GM23338 (cell line): ENCODE data around the gene RNF8. TPM values are rescaled to one million over a fixed set of nuclear protein-coding genes. Genes with fewer than 3 reads are reported as not detected.
A peak's percentile ranks its signal among the peaks of the same experiment; 100 is the strongest.

Experiments used
- ATAC-seq: fragments of 200-7000 bp; cut with Tn5 transposase; 3 replicates; pipeline ENCODE4 v1.9.1; 2020
- DNase-seq: peaks from one replicate; pipeline ENCODE4 v3.0.0-alpha.2; 2015; ENCODE audit warnings: low spot score
- H2AFZ ChIP-seq: fragments of 200-600 bp; sonication (generic); 2 replicates; pipeline ENCODE4 v1.8.0; 2016; ENCODE audit warnings: antibody characterized with exemption, mild to moderate bottlenecking, moderate library complexity
- H3F3A ChIP-seq: fragments of 200-600 bp; sonication (generic); replicated peaks from 2 replicates; pipeline ENCODE4 v1.8.0; 2017; ENCODE audit warnings: antibody characterized with exemption, mixed run types, low read depth
- H3K27ac ChIP-seq: fragments of 200-600 bp; sonication (generic); 2 replicates; pipeline ENCODE4 v1.6.1; 2016; ENCODE audit warnings: low read depth
- H3K27me3 ChIP-seq: fragments of 200-600 bp; sonication (generic); 2 replicates; pipeline ENCODE4 v1.8.0; 2016; ENCODE audit warnings: mild to moderate bottlenecking, mixed run types, moderate library complexity; ENCODE audit not compliant: insufficient read depth
- H3K36me3 ChIP-seq: fragments of 200-600 bp; sonication (generic); 2 replicates; pipeline ENCODE4 v1.8.0; 2016; ENCODE audit warnings: mild to moderate bottlenecking; ENCODE audit not compliant: insufficient read depth
- H3K4me1 ChIP-seq: fragments of 200-600 bp; sonication (generic); 2 replicates; pipeline ENCODE4 v1.8.0; 2016; ENCODE audit warnings: mild to moderate bottlenecking, moderate library complexity; ENCODE audit not compliant: insufficient read depth
- H3K4me2 ChIP-seq: fragments of 200-600 bp; sonication (generic); 2 replicates; pipeline ENCODE4 v1.7.1; 2017; ENCODE audit warnings: mixed run types
- H3K4me3 ChIP-seq: fragments of 200-600 bp; sonication (generic); 2 replicates; pipeline ENCODE4 v1.6.1; 2016; ENCODE audit warnings: mixed run types
- H3K79me2 ChIP-seq: fragments of 200-600 bp; sonication (generic); replicated peaks from 2 replicates; pipeline ENCODE4 v1.8.0; 2017; ENCODE audit warnings: mild to moderate bottlenecking; ENCODE audit not compliant: insufficient read depth
- H3K9me2 ChIP-seq: fragments of 200-600 bp; sonication (generic); 2 replicates; pipeline ENCODE4 v1.8.0; 2017; ENCODE audit not compliant: insufficient read depth
- H4K20me1 ChIP-seq: fragments of 200-600 bp; sonication (generic); replicated peaks from 2 replicates; pipeline ENCODE4 v1.8.0; 2017; ENCODE audit warnings: mild to moderate bottlenecking; ENCODE audit not compliant: insufficient read depth
- H3K27ac Mint-ChIP-seq: 2 replicates; pipeline ENCODE4 v1.8.0; 2020; ENCODE audit warnings: inconsistent platforms, mild to moderate bottlenecking, moderate library complexity, mixed read lengths
- H3K27me3 Mint-ChIP-seq: 3 replicates; pipeline ENCODE4 v1.8.0; 2022; ENCODE audit warnings: low read depth, mild to moderate bottlenecking, moderate library complexity, mixed read lengths, inconsistent platforms; ENCODE audit not compliant: insufficient read depth, poor library complexity
- H3K36me3 Mint-ChIP-seq: 3 replicates; pipeline ENCODE4 v1.8.0; 2021; ENCODE audit warnings: low read depth, mild to moderate bottlenecking, inconsistent platforms, moderate library complexity, mixed read lengths
- H3K4me1 Mint-ChIP-seq: 3 replicates; pipeline ENCODE4 v1.8.0; 2020; ENCODE audit warnings: mild to moderate bottlenecking, inconsistent platforms, mixed read lengths
- H3K4me3 Mint-ChIP-seq: 3 replicates; pipeline ENCODE4 v1.8.0; 2021; ENCODE audit warnings: moderate library complexity, mild to moderate bottlenecking, inconsistent platforms, mixed read lengths
- H3K9me3 Mint-ChIP-seq: 3 replicates; pipeline ENCODE4 v1.8.0; 2020; ENCODE audit warnings: moderate library complexity, mild to moderate bottlenecking, inconsistent platforms, mixed read lengths
- CREB1 ChIP-seq: fragments of 250-450 bp; sonication (Bioruptor Pico); IDR thresholded peaks from 2 replicates; pipeline ENCODE4 v1.5.0; 2020; ENCODE audit warnings: low read depth, mild to moderate bottlenecking, moderate library complexity
- EZH2 ChIP-seq: fragments of 200-600 bp; sonication (generic); IDR thresholded peaks from one replicate; pipeline ENCODE4 v1.8.0; 2017; ENCODE audit warnings: antibody characterized with exemption, mild to moderate bottlenecking, low read depth; ENCODE audit not compliant: unreplicated experiment
- EZH2phosphoT487 ChIP-seq: fragments of 200-600 bp; sonication (generic); IDR thresholded peaks from one replicate; pipeline ENCODE4 v1.8.1; 2018; ENCODE audit warnings: antibody characterized with exemption; ENCODE audit not compliant: unreplicated experiment
- JUNB ChIP-seq: IDR thresholded peaks from one replicate; pipeline ENCODE4 v1.6.1; 2016; ENCODE audit warnings: antibody characterized with exemption; ENCODE audit not compliant: unreplicated experiment
- NANOG ChIP-seq: IDR thresholded peaks from 2 replicates; pipeline ENCODE4 v1.6.1; 2016; ENCODE audit warnings: antibody characterized with exemption, borderline replicate concordance
- POLR2AphosphoS5 ChIP-seq: IDR thresholded peaks from 2 replicates; pipeline ENCODE4 v1.6.1; 2016; ENCODE audit warnings: antibody characterized with exemption, low read depth
- STAT1 ChIP-seq: IDR thresholded peaks from one replicate; pipeline ENCODE4 v1.6.1; 2016; ENCODE audit warnings: antibody characterized with exemption; ENCODE audit not compliant: unreplicated experiment
- ZNF114 ChIP-seq: fragments of 250-450 bp; sonication (Bioruptor Pico); IDR thresholded peaks from 2 replicates; pipeline ENCODE4 v1.5.0; 2020; ENCODE audit warnings: mild to moderate bottlenecking, moderate library complexity
- ZNF331 ChIP-seq: fragments of 250-450 bp; sonication (Bioruptor Pico); IDR thresholded peaks from 2 replicates; pipeline ENCODE4 v1.5.0; 2020; ENCODE audit warnings: low read depth, mild to moderate bottlenecking, moderate library complexity
- polyA plus RNA-seq: library from polyadenylated mRNA; unstranded; fragments of >200 nt; fragmentation: Nextera tagmentation; extraction: Ambion mirVana; gene quantifications from 2 replicates; pipeline ENCODE4 v1.2.1, GENCODE V29; 2016
- total RNA-seq: library from RNA; depleted of rRNA; stranded (reverse); fragments of >200 nt; shearing (Covaris generic); gene quantifications from 2 replicates; pipeline ENCODE4 v1.2.3, GENCODE V29; 2014
- TF ChIP-seq, protein P1 (sequence below), 2 experiments: fragments of 200-600 bp in 1 of 2; sonication (generic) in 1 of 2; conservative IDR thresholded peaks; 2 replicates each; pipeline versions ENCODE4 v1.5.1 to v1.6.1; 2016 to 2017; ENCODE audit warnings: antibody characterized with exemption in 2 of 2, low read depth in 2 of 2, mild to moderate bottlenecking in 2 of 2, moderate library complexity in 1 of 2
- TF ChIP-seq, protein P2 (sequence below): IDR thresholded peaks from one replicate; pipeline ENCODE4 v1.6.1; 2018; ENCODE audit warnings: antibody characterized with exemption; ENCODE audit not compliant: unreplicated experiment
- TF ChIP-seq, protein P3 (sequence below): fragments of 250-450 bp; sonication (Bioruptor Pico); IDR thresholded peaks from 2 replicates; pipeline ENCODE4 v1.5.0; 2020; ENCODE audit warnings: mild to moderate bottlenecking, moderate library complexity

The RNF8 gene
- total and polyA plus RNA-seq, 2 experiments from 2014 or later, result 41.6 to 55.2 TPM

DNA sequence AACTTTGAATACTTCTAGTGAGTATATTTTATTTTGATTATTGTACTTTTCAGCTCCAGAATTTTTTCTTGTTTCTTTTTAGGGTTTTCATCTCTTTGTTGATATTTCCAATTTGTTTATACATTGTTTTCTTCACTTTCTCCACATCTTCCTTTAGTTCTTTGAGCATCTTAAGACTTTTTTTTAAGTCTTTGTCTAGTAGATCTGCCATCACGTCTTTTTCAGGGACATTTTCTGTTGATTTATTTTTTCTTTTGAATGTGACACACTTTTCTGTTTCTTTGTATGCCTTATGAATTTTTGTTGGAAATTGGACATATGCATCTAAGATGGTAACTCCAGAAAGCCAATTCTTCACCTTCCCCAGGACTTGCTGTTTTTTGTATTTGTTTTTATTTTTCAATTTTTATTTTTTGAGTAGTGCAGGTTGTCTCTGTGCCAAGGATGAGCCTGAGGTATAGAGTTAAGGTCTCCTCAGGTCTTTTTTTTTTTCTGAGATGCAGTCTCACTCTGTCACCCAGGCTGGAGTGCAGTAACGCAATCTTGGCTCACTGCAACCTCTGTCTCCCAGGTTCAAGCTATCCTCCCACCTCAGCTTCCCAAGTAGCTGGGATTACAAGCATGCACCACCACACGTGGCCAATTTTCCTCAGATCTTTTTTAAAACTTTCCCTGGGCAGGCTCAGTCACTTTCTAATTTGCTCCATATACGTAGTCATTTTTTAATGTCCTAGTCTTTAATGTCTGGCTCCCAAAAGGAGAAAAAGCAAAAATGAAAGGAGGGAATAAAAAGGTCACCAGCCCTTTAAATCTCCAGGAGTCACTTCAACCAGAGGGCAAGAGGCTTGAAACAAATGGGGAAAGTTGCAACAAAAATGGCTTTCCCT lies 72.5 kb downstream of the RNF8 start (continued):
- TF ChIP-seq EZH2 (no peak), ZNF114 (CRISPR knock-in tag) (no peak), POLR2AphosphoS5 (no peak), STAT1 (no peak)
- TF ChIP-seq, protein P1, sequence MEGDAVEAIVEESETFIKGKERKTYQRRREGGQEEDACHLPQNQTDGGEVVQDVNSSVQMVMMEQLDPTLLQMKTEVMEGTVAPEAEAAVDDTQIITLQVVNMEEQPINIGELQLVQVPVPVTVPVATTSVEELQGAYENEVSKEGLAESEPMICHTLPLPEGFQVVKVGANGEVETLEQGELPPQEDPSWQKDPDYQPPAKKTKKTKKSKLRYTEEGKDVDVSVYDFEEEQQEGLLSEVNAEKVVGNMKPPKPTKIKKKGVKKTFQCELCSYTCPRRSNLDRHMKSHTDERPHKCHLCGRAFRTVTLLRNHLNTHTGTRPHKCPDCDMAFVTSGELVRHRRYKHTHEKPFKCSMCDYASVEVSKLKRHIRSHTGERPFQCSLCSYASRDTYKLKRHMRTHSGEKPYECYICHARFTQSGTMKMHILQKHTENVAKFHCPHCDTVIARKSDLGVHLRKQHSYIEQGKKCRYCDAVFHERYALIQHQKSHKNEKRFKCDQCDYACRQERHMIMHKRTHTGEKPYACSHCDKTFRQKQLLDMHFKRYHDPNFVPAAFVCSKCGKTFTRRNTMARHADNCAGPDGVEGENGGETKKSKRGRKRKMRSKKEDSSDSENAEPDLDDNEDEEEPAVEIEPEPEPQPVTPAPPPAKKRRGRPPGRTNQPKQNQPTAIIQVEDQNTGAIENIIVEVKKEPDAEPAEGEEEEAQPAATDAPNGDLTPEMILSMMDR (conservative IDR thresholded peaks at IDR 0.05; ENCODE audit: low read depth in 2 of 2), result no peak
- TF ChIP-seq, protein P2, sequence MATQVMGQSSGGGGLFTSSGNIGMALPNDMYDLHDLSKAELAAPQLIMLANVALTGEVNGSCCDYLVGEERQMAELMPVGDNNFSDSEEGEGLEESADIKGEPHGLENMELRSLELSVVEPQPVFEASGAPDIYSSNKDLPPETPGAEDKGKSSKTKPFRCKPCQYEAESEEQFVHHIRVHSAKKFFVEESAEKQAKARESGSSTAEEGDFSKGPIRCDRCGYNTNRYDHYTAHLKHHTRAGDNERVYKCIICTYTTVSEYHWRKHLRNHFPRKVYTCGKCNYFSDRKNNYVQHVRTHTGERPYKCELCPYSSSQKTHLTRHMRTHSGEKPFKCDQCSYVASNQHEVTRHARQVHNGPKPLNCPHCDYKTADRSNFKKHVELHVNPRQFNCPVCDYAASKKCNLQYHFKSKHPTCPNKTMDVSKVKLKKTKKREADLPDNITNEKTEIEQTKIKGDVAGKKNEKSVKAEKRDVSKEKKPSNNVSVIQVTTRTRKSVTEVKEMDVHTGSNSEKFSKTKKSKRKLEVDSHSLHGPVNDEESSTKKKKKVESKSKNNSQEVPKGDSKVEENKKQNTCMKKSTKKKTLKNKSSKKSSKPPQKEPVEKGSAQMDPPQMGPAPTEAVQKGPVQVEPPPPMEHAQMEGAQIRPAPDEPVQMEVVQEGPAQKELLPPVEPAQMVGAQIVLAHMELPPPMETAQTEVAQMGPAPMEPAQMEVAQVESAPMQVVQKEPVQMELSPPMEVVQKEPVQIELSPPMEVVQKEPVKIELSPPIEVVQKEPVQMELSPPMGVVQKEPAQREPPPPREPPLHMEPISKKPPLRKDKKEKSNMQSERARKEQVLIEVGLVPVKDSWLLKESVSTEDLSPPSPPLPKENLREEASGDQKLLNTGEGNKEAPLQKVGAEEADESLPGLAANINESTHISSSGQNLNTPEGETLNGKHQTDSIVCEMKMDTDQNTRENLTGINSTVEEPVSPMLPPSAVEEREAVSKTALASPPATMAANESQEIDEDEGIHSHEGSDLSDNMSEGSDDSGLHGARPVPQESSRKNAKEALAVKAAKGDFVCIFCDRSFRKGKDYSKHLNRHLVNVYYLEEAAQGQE, result no peak

DNA sequence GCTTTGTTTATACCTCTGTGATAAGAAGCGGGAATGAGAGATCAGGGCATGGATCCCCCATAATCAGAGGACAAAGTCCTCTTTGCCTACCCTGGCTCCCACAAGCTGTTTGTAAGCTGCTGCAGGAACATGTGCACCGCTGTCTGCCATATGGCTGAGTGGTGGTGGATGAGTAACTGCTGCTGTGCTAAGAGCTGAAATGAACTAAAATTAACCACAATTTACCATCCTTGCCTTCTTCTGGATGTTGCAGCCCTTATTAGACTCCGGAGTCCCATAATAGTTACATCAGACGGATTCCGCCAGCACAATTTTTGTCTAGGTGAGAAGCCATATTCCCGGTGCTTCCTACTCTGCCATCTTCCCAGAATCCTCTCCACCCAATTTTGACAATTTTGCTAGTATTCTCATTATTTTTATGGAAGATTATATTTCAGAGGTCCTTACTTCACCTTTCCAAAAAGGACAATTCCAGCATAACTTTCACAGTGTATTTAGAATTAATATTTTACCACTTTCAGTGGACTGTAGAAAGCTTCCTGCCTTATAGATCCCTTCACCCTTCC lies 73.2 kb downstream of the RNF8 start:
- Histone ChIP-seq H3K27me3 (no peaks in the 10 kb centered on the region), H3K27ac (no peak overlapping the region), H3F3A (no peaks in the 10 kb centered on the region), H3K36me3 (no peaks in the 10 kb centered on the region), H3K4me3 (no peak overlapping the region), H4K20me1 (no peaks in the 10 kb centered on the region), H3K4me2 (no peak overlapping the region), H3K79me2 (no peaks in the 10 kb centered on the region), H2AFZ (peak overlapping the region; percentile 33; the same call in 1 of the 2 replicates), H3K4me1 (no peaks in the 10 kb centered on the region), H3K9me2 (no peaks in the 10 kb centered on the region)
- ATAC-seq (no peak), DNase-seq (no peak)
- peaks cover under 1% of the 10 kb centered on the region; the same call in 2 of the 3 replicates for H3K4me1 Mint-ChIP-seq
- H3K4me3 Mint-ChIP-seq, result no peak overlapping the region
- peaks cover 8% of the 10 kb centered on the region for H3K27me3 Mint-ChIP-seq
- H3K27ac Mint-ChIP-seq, result no peak overlapping the region
- no peaks in the 10 kb centered on the region; the same call in 2 of the 3 replicates for H3K36me3 Mint-ChIP-seq
- peaks cover 16% of the 10 kb centered on the region for H3K9me3 Mint-ChIP-seq
- TF ChIP-seq, protein P3, sequence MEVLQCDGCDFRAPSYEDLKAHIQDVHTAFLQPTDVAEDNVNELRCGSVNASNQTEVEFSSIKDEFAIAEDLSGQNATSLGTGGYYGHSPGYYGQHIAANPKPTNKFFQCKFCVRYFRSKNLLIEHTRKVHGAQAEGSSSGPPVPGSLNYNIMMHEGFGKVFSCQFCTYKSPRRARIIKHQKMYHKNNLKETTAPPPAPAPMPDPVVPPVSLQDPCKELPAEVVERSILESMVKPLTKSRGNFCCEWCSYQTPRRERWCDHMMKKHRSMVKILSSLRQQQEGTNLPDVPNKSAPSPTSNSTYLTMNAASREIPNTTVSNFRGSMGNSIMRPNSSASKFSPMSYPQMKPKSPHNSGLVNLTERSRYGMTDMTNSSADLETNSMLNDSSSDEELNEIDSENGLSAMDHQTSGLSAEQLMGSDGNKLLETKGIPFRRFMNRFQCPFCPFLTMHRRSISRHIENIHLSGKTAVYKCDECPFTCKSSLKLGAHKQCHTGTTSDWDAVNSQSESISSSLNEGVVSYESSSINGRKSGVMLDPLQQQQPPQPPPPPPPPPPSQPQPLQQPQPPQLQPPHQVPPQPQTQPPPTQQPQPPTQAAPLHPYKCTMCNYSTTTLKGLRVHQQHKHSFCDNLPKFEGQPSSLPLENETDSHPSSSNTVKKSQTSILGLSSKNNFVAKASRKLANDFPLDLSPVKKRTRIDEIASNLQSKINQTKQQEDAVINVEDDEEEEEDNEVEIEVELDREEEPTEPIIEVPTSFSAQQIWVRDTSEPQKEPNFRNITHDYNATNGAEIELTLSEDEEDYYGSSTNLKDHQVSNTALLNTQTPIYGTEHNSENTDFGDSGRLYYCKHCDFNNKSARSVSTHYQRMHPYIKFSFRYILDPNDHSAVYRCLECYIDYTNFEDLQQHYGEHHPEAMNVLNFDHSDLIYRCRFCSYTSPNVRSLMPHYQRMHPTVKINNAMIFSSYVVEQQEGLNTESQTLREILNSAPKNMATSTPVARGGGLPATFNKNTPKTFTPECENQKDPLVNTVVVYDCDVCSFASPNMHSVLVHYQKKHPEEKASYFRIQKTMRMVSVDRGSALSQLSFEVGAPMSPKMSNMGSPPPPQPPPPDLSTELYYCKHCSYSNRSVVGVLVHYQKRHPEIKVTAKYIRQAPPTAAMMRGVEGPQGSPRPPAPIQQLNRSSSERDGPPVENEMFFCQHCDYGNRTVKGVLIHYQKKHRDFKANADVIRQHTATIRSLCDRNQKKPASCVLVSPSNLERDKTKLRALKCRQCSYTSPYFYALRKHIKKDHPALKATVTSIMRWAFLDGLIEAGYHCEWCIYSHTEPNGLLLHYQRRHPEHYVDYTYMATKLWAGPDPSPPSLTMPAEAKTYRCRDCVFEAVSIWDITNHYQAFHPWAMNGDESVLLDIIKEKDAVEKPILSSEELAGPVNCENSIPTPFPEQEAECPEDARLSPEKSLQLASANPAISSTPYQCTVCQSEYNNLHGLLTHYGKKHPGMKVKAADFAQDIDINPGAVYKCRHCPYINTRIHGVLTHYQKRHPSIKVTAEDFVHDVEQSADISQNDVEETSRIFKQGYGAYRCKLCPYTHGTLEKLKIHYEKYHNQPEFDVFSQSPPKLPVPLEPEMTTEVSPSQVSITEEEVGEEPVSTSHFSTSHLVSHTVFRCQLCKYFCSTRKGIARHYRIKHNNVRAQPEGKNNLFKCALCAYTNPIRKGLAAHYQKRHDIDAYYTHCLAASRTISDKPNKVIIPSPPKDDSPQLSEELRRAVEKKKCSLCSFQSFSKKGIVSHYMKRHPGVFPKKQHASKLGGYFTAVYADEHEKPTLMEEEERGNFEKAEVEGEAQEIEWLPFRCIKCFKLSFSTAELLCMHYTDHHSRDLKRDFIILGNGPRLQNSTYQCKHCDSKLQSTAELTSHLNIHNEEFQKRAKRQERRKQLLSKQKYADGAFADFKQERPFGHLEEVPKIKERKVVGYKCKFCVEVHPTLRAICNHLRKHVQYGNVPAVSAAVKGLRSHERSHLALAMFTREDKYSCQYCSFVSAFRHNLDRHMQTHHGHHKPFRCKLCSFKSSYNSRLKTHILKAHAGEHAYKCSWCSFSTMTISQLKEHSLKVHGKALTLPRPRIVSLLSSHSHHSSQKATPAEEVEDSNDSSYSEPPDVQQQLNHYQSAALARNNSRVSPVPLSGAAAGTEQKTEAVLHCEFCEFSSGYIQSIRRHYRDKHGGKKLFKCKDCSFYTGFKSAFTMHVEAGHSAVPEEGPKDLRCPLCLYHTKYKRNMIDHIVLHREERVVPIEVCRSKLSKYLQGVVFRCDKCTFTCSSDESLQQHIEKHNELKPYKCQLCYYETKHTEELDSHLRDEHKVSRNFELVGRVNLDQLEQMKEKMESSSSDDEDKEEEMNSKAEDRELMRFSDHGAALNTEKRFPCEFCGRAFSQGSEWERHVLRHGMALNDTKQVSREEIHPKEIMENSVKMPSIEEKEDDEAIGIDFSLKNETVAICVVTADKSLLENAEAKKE (CRISPR knock-in tag), result no peak
- TF ChIP-seq CREB1 (CRISPR knock-in tag), result no peak
- TF ChIP-seq EZH2, result no peak
- no peak for TF ChIP-seq STAT1
- no peak for TF ChIP-seq ZNF114 (CRISPR knock-in tag)
- no peak for TF ChIP-seq ZNF331 (CRISPR knock-in tag)
- no peak for TF ChIP-seq EZH2phosphoT487
- TF ChIP-seq JUNB, result no peak
- no peak for TF ChIP-seq NANOG
